Bronchial epithelial cell (primary cell): Measurements from ENCODE around the gene GPC5. TPM values are rescaled to one million over a fixed set of nuclear protein-coding genes. Genes with fewer than 3 reads are reported as not detected.

Source experiments
- DNase-seq: peaks from one replicate; pipeline ENCODE4 v3.0.0-alpha.2; 2010; ENCODE audit warnings: low read depth
- FAIRE-seq: peaks from 2 replicates; lab custom pipeline; 2011; peaks lifted over from hg19 to GRCh38; lab: Jason Lieb, UNC
- H3K27me3 ChIP-seq: 2 replicates; pipeline ENCODE4 v1.5.1; 2011; ENCODE audit warnings: low read length; ENCODE audit not compliant: control insufficient read depth, insufficient read depth
- H3K36me3 ChIP-seq: 2 replicates; pipeline ENCODE4 v1.5.1; 2011; ENCODE audit warnings: low read length; ENCODE audit not compliant: control insufficient read depth, insufficient read depth
- H3K4me3 ChIP-seq: 2 replicates; pipeline ENCODE4 v1.5.1; 2011; ENCODE audit warnings: mild to moderate bottlenecking, low read depth, low read length, control low read depth
- total RNA-seq: library from RNA; depleted of rRNA; stranded (reverse); fragments of >200 nt; gene quantifications from 2 replicates; pipeline ENCODE4 v1.2.1, GENCODE V29; 2014
- TF ChIP-seq, protein P1 (sequence below): IDR thresholded peaks from 2 replicates; pipeline ENCODE4 v1.5.1; 2011; ENCODE audit warnings: mild to moderate bottlenecking, moderate library complexity, low read length, control low read depth, inconsistent platforms; ENCODE audit not compliant: insufficient read depth, severe bottlenecking

GPC5 gene
- total RNA-seq, 1 donor from 2014 or later: 1.8 TPM

DNA sequence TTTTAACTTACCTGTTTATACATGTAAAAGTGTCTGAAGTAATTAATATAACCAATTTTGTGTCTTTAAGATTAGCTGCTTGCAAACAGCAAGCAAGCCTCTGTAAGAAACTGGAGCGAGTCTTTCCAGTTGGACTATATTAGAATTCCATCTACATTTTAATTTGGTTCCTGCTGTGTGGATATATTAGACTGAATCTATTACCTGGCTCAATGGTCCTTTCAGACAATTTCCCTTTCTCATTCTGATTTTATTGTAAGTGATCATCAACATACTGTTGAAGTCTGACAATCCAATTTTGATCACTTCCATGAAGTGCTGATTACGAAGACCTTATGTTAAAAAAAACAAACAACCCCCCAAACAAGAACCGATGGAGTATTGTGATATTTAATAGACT lies 72.3 kb downstream of the GPC5 start:
- DNase-seq (no peak), FAIRE-seq (no peak)
- H3K4me3 ChIP-seq: no peak overlapping the region
- no peaks in the 10 kb centered on the region for H3K36me3 ChIP-seq
- TF ChIP-seq, protein P1, sequence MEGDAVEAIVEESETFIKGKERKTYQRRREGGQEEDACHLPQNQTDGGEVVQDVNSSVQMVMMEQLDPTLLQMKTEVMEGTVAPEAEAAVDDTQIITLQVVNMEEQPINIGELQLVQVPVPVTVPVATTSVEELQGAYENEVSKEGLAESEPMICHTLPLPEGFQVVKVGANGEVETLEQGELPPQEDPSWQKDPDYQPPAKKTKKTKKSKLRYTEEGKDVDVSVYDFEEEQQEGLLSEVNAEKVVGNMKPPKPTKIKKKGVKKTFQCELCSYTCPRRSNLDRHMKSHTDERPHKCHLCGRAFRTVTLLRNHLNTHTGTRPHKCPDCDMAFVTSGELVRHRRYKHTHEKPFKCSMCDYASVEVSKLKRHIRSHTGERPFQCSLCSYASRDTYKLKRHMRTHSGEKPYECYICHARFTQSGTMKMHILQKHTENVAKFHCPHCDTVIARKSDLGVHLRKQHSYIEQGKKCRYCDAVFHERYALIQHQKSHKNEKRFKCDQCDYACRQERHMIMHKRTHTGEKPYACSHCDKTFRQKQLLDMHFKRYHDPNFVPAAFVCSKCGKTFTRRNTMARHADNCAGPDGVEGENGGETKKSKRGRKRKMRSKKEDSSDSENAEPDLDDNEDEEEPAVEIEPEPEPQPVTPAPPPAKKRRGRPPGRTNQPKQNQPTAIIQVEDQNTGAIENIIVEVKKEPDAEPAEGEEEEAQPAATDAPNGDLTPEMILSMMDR: no peak
- H3K27me3 ChIP-seq: no peaks in the 10 kb centered on the region

DNA sequence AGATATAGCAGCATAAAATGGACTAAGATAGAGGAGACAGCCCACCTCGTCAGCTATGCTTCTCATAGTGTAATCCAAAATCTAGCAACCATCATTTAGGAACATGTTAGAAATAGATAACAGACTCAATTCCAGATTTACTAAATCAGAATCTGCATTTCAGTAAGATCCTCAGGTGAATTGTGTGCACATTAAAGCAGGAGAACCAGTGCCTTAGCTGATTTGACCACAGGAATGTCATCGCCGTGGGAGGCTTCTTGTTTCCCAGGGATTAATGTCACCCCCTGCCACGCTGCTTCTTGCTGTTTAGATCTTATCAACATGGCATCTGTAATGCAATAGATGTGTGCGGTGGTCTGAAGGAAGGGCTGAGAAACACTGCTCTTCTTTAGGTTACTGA lies 84.0 kb downstream of the GPC5 start:
- DNase-seq (no peak), FAIRE-seq (no peak)
- Histone ChIP-seq H3K36me3 (no peaks in the 10 kb centered on the region), H3K27me3 (no peaks in the 10 kb centered on the region), H3K4me3 (no peak overlapping the region)
- TF ChIP-seq, protein P1: no peak

DNA sequence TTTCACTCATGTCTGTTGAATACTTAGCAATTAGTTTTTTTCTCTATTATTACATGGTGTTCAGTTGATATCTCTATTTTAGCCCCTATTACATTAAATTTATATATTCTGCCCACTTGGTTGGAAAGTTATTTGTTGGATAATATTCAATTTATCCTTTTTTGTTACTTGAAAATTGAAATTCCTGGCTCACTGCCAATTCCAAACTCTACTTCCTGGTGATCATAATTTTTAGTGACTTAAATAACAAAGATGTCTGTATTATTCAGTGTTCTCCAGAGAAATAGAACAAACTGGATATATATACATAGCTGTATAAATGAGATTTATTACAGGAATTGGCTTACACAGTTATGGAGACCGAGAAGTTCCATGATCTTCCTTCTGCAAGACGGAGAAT lies 93.6 kb downstream of the GPC5 start:
- DNase-seq: no peak
- Histone ChIP-seq H3K27me3 (no peaks in the 10 kb centered on the region), H3K36me3 (no peaks in the 10 kb centered on the region), H3K4me3 (no peak overlapping the region)
- TF ChIP-seq, protein P1: no peak
- no peak for FAIRE-seq

DNA sequence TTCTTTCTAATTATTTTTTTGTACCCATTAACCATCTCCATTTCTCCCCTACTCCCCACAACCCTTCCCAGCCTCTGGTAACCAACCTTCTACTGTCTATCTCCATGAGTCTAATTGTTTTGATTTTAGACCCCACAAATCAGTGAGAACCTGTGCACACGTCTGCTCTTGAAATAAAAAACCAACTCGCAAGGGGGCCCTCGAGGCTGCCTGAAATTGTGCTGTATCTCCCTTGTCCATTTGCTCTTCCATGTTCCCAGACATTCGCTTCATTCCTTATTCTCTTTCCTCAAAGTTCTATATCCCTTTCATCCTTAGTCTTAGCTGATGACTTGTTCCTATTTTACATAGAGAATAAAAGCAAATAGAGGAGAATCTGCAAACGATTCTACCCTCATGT lies 95.0 kb downstream of the GPC5 start:
- no peak for DNase-seq
- no peak for FAIRE-seq

DNA sequence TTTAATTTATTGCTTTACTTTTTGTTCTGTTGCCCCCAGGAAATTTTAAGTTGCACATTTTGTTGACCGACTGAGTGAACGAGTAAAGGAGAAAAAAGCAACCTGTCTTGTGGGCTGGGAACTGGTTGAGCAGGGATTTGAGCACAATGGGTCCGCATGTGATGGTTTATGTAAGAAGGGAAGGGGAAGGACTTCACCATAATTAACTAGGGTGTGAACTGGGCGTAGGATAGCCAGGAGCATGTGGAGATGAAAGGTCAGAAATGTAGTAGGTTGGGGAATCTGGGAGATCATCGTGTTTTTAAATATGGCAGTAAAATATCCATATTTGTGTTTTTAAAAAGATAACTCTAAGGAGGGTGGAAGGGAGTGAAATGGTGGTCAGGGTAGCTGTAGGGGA lies 99.9 kb downstream of the GPC5 start:
- Histone ChIP-seq H3K4me3 (no peak overlapping the region), H3K36me3 (no peaks in the 10 kb centered on the region), H3K27me3 (no peaks in the 10 kb centered on the region)
- TF ChIP-seq, protein P1: no peak
- FAIRE-seq (no peak), DNase-seq (no peak)

More for the DNA sequence above, 95.0 kb downstream of the GPC5 start:
- Histone ChIP-seq H3K36me3 (no peaks in the 10 kb centered on the region), H3K4me3 (no peak overlapping the region), H3K27me3 (no peaks in the 10 kb centered on the region)
- TF ChIP-seq, protein P1: no peak

DNA sequence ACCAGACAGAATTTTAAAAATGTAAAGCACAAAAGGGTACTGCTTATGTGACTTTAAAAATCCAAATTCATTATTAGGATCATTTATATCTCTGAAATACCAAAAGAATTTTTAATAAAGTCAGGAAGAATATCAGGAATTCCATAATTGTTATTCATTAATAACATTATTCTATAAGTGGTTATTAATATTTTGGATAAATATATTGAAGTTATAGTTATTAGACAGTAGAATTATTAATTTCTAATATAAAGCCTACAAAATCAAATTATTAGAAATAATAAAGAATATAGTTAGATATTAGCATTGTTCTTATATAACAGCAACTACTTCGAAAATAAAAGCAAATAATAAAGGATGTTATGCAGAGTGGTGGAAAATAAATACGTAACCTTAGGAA lies 105.8 kb downstream of the GPC5 start:
- Histone ChIP-seq H3K27me3 (no peaks in the 10 kb centered on the region), H3K4me3 (no peak overlapping the region), H3K36me3 (no peaks in the 10 kb centered on the region)
- FAIRE-seq (no peak), DNase-seq (no peak)
- TF ChIP-seq, protein P1: no peak
